Fibroblast of upper back skin (primary cell): ENCODE measurements around the gene GPC6.
A peak's percentile ranks its signal among the peaks of the same experiment; 100 is the strongest.
"Not testable (repeated sequence)": the region's sequence is repeated elsewhere in the genome, so short reads cannot be mapped to it uniquely, and the experiment has no call there.

Experiments
- DNase-seq: peaks from one replicate; pipeline ENCODE4 v3.0.0-alpha.2; 2013

GPC6 gene

GRCh38 chr13:94319501-94319900, 1092.9 kb downstream of the GPC6 start:
- DNase-seq: no peak

GRCh38 chr13:94322925-94323763, 1096.5 kb downstream of the GPC6 start:
- DNase-seq: no peak

- no peak for DNase-seq
Measured at GRCh38 chr13:94323764-94324758, 1097.5 kb downstream of the GPC6 start.

GRCh38 chr13:94324767-94325540, 1098.3 kb downstream of the GPC6 start:
- peak; percentile 62 for DNase-seq

GRCh38 chr13:94325650-94326049, 1099.0 kb downstream of the GPC6 start:
- DNase-seq: peak; percentile 85

GRCh38 chr13:94327318-94327717, 1100.7 kb downstream of the GPC6 start:
- DNase-seq: no peak

- no peak for DNase-seq
Measured at GRCh38 chr13:94328381-94329041, 1101.9 kb downstream of the GPC6 start.

- peak; percentile 78 for DNase-seq
Measured at GRCh38 chr13:94329277-94329676, 1102.7 kb downstream of the GPC6 start.

- peak; percentile 96 for DNase-seq
Measured at GRCh38 chr13:94329754-94330551, 1103.3 kb downstream of the GPC6 start.

- DNase-seq: no peak
Measured at GRCh38 chr13:94330552-94331071, 1104.0 kb downstream of the GPC6 start.

- no peak for DNase-seq
Measured at GRCh38 chr13:94331281-94331680, 1104.7 kb downstream of the GPC6 start.

- DNase-seq: no peak
Measured at GRCh38 chr13:94332359-94333096, 1105.9 kb downstream of the GPC6 start.

GRCh38 chr13:94333131-94333820, 1106.7 kb downstream of the GPC6 start:
- no peak for DNase-seq

- DNase-seq: peak; percentile 63
Measured at GRCh38 chr13:94335761-94336526, 1109.3 kb downstream of the GPC6 start.

GRCh38 chr13:94339116-94339687, 1112.6 kb downstream of the GPC6 start:
- no peak for DNase-seq

- no peak for DNase-seq
Measured at GRCh38 chr13:94342436-94343242, 1116.0 kb downstream of the GPC6 start.

- DNase-seq: no peak
Measured at GRCh38 chr13:94343243-94343585, 1116.6 kb downstream of the GPC6 start.

GRCh38 chr13:94343687-94344086, 1117.1 kb downstream of the GPC6 start:
- not testable (repeated sequence) for DNase-seq
